PC-3 (cell line): ENCODE data around the gene FKBP11.

Source experiments
- CTCF ChIP-seq: fragments of 300-600 bp; sonication (generic); conservative IDR thresholded peaks from 2 replicates; pipeline ENCODE4 v1.5.1; 2017; ENCODE audit warnings: antibody characterized with exemption, low read depth, mild to moderate bottlenecking, low read length
- EZH2 ChIP-seq: fragments of 300-600 bp; sonication (generic); IDR thresholded peaks from one replicate; pipeline ENCODE4 v1.6.1; 2017; ENCODE audit warnings: antibody characterized with exemption, mild to moderate bottlenecking, low read length; ENCODE audit not compliant: unreplicated experiment
- EZH2phosphoT487 ChIP-seq: fragments of 300-600 bp; sonication (generic); IDR thresholded peaks from 2 replicates; pipeline ENCODE4 v1.6.1; 2018; ENCODE audit warnings: mild to moderate bottlenecking, antibody characterized with exemption, low read length, borderline replicate concordance

DNA sequence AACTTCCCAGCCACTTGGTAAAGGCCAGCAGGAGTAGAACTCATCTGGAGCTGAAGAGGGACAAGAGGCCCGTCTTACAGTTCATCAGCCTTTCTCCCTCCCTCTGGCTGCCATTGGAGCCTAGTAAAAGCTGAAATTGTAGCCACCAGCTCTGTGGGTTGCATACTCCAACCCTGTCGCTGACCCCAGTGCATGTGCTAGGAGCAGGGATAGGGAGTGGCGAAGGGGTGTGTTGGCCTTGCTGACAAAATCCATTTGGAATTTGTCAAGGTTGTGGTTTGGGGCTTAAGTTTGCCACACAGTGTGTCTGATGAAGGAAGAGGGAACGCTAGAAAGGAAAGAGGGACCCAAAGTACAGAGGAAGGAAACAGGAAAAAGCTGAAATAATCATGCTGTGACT, 36.0 kb upstream of the FKBP11 start:
- TF ChIP-seq CTCF (no peak), EZH2phosphoT487 (no peak), EZH2 (no peak)
